PC-3 (cell line): ENCODE results near the gene DPPA3.

Experiments
- EZH2 ChIP-seq: fragments of 300-600 bp; sonication (generic); IDR thresholded peaks from one replicate; pipeline ENCODE4 v1.6.1; 2017; ENCODE audit warnings: antibody characterized with exemption, mild to moderate bottlenecking, low read length; ENCODE audit not compliant: unreplicated experiment
- EZH2phosphoT487 ChIP-seq: fragments of 300-600 bp; sonication (generic); IDR thresholded peaks from 2 replicates; pipeline ENCODE4 v1.6.1; 2018; ENCODE audit warnings: mild to moderate bottlenecking, antibody characterized with exemption, low read length, borderline replicate concordance
- TF ChIP-seq, protein P1 (sequence below): fragments of 300-600 bp; sonication (generic); conservative IDR thresholded peaks from 2 replicates; pipeline ENCODE4 v1.5.1; 2017; ENCODE audit warnings: antibody characterized with exemption, low read depth, mild to moderate bottlenecking, low read length

DNA sequence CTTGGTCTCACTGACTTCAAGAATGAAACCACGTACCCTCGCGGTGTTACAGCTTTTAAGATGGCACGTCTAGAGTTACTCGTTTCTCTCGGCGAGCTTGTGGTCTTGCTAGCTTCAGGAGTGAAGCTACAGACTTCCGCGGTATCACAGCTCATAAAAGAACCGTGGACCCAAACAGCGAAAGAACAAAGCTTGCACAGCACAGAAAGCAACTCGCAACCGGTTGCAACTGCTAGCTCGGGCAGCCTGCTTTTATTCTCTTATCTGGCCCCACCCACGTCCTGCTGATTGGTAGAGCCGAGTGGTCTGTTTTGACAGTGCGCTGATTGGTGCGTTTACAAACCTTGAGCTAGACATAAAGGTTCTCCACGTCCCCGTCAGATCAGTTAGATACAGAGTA lies 40.2 kb downstream of the DPPA3 start:
- TF ChIP-seq, protein P1, sequence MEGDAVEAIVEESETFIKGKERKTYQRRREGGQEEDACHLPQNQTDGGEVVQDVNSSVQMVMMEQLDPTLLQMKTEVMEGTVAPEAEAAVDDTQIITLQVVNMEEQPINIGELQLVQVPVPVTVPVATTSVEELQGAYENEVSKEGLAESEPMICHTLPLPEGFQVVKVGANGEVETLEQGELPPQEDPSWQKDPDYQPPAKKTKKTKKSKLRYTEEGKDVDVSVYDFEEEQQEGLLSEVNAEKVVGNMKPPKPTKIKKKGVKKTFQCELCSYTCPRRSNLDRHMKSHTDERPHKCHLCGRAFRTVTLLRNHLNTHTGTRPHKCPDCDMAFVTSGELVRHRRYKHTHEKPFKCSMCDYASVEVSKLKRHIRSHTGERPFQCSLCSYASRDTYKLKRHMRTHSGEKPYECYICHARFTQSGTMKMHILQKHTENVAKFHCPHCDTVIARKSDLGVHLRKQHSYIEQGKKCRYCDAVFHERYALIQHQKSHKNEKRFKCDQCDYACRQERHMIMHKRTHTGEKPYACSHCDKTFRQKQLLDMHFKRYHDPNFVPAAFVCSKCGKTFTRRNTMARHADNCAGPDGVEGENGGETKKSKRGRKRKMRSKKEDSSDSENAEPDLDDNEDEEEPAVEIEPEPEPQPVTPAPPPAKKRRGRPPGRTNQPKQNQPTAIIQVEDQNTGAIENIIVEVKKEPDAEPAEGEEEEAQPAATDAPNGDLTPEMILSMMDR: no peak
- TF ChIP-seq EZH2phosphoT487 (no peak), EZH2 (no peak)
